Testis (tissue), 2 donors: ENCODE measurements around the gene DDX31.

Experiments used
- POLR2A ChIP-seq: fragments of 450-650 bp; IDR thresholded peaks from one replicate; pipeline ENCODE4 v1.6.1; 2017; ENCODE audit warnings: antibody characterized with exemption, mild to moderate bottlenecking, moderate library complexity
- TF ChIP-seq, protein P1 (sequence below), 3 experiments: fragments of 450-650 bp in 2 of 3; fragments of 200-600 bp in 1 of 3; sonication (generic) in 1 of 3; IDR thresholded peaks; one replicate each; pipeline ENCODE4 v1.5.1; 2016 to 2019; ENCODE audit warnings: antibody characterized with exemption in 3 of 3, mild to moderate bottlenecking in 2 of 3, moderate library complexity in 1 of 3

DNA sequence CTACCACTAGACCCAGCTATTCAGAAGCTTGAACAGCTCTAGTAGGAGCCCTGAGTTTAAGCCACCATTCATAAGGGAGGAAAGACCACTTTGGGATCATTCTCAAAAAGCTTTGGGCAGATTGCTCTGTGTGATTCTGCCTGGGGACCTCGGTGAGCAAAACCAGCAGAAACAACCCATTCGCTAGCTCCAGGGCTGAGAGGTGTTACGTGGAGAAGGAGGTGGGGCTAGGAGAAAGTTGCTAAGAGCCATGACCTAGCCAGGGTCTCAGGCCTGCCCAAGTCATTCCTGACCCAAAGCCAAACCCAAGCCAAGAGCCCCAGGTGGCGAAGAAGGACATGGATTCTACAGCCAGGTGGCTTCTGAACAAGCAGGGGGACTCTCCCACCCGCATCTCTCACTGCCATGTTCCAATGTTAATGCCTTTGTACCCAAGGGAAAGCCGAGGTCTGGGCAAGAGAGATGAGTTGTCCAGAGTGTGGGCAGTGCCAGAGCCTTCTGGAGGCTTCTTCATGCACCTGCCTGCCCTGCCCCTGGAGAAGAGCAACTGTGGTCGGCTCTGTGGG is 91.3 kb downstream of the DDX31 start:
- TF ChIP-seq, protein P1, sequence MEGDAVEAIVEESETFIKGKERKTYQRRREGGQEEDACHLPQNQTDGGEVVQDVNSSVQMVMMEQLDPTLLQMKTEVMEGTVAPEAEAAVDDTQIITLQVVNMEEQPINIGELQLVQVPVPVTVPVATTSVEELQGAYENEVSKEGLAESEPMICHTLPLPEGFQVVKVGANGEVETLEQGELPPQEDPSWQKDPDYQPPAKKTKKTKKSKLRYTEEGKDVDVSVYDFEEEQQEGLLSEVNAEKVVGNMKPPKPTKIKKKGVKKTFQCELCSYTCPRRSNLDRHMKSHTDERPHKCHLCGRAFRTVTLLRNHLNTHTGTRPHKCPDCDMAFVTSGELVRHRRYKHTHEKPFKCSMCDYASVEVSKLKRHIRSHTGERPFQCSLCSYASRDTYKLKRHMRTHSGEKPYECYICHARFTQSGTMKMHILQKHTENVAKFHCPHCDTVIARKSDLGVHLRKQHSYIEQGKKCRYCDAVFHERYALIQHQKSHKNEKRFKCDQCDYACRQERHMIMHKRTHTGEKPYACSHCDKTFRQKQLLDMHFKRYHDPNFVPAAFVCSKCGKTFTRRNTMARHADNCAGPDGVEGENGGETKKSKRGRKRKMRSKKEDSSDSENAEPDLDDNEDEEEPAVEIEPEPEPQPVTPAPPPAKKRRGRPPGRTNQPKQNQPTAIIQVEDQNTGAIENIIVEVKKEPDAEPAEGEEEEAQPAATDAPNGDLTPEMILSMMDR (IDR thresholded peaks at IDR 0.05): no peak
- TF ChIP-seq POLR2A: no peak
